ENCODE data around the gene CHMP4B. TPM values are rescaled to one million over a fixed set of nuclear protein-coding genes. Genes with fewer than 3 reads are reported as not detected.

CHMP4B gene
- total RNA-seq, 4 donors from 2014 or later = 93.4 to 118 (median 112) TPM

- no peaks in the 10 kb centered on the region for H3K4me1 ChIP-seq
- H3K9me3 ChIP-seq = peaks cover 0 to 17% (median 3%) of the 10 kb centered on the region in 3 donors
- no peak overlapping the region for H3K27ac ChIP-seq
- H3K4me3 ChIP-seq = no peak overlapping the region
- no peak for TF ChIP-seq POLR2A (IDR thresholded peaks at IDR 0.05)
- no peak for TF ChIP-seq POLR2AphosphoS5 (IDR thresholded peaks at IDR 0.05)
- TF ChIP-seq EP300 (IDR thresholded peaks at IDR 0.05) = no peak
- TF ChIP-seq CTCF (IDR thresholded peaks at IDR 0.05) = no peak
- WGBS, 2 donors (ENCODE audit: low coverage in 1 of 2) = 84 to 89% methylated on average over 3 to 4 of the region's 4 CpGs
- no peak for ATAC-seq
- no peaks in the 10 kb centered on the region for H3K36me3 ChIP-seq
- H3K27me3 ChIP-seq = peaks cover 7% of the 10 kb centered on the region
Observed at GRCh38 chr20:33880396-33880795, 69.2 kb downstream of the CHMP4B start.

- WGBS, 2 donors (ENCODE audit: low coverage in 1 of 2) = 33 to 47% methylated on average over 2 of the region's 6 CpGs
- no peak for ATAC-seq
- TF ChIP-seq POLR2A (IDR thresholded peaks at IDR 0.05) = no peak
- TF ChIP-seq POLR2AphosphoS5 (IDR thresholded peaks at IDR 0.05) = no peak
- TF ChIP-seq CTCF (IDR thresholded peaks at IDR 0.05) = no peak
- TF ChIP-seq EP300 (IDR thresholded peaks at IDR 0.05) = no peak
Observed at GRCh38 chr20:33881989-33882388, 70.8 kb downstream of the CHMP4B start.

GRCh38 chr20:33882481-33882880, 71.3 kb downstream of the CHMP4B start:
- WGBS, 2 donors (ENCODE audit: low coverage in 1 of 2) = 80 to 90% methylated on average over 2 to 6 of the region's 10 CpGs
- Histone ChIP-seq H3K4me3 (no peak overlapping the region), H3K4me1 (no peaks in the 10 kb centered on the region), H3K27ac (no peak overlapping the region), H3K36me3 (no peaks in the 10 kb centered on the region), H3K27me3 (peaks cover 7% of the 10 kb centered on the region), H3K9me3 (peaks cover 0 to 17% (median 3%) of the 10 kb centered on the region in 3 donors)
- ATAC-seq = no peak
- TF ChIP-seq POLR2AphosphoS5 (IDR thresholded peaks at IDR 0.05) = no peak
- TF ChIP-seq POLR2A (IDR thresholded peaks at IDR 0.05) = no peak
- TF ChIP-seq CTCF (IDR thresholded peaks at IDR 0.05) = no peak
- TF ChIP-seq EP300 (IDR thresholded peaks at IDR 0.05) = no peak

More at GRCh38 chr20:33881989-33882388, 70.8 kb downstream of the CHMP4B start:
- Histone ChIP-seq H3K36me3 (no peaks in the 10 kb centered on the region), H3K9me3 (peaks cover 0 to 17% (median 3%) of the 10 kb centered on the region in 3 donors), H3K27me3 (peaks cover 7% of the 10 kb centered on the region), H3K27ac (no peak overlapping the region), H3K4me1 (no peaks in the 10 kb centered on the region), H3K4me3 (no peak overlapping the region)

GRCh38 chr20:33883164-33883563, 72.0 kb downstream of the CHMP4B start:
- Histone ChIP-seq H3K27me3 (peaks cover 7% of the 10 kb centered on the region), H3K27ac (no peak overlapping the region), H3K4me3 (no peak overlapping the region), H3K36me3 (no peaks in the 10 kb centered on the region), H3K9me3 (peaks cover 0 to 17% (median 3%) of the 10 kb centered on the region in 3 donors), H3K4me1 (no peaks in the 10 kb centered on the region)
- no peak for ATAC-seq
- TF ChIP-seq EP300 (IDR thresholded peaks at IDR 0.05) (no peak), POLR2A (IDR thresholded peaks at IDR 0.05) (no peak), CTCF (IDR thresholded peaks at IDR 0.05) (no peak), POLR2AphosphoS5 (IDR thresholded peaks at IDR 0.05) (no peak)
- 86 to 97% methylated on average over 3 to 4 of the region's 6 CpGs for WGBS, 2 donors (ENCODE audit: low coverage in 1 of 2)

- TF ChIP-seq CTCF (IDR thresholded peaks at IDR 0.05) (no peak), EP300 (IDR thresholded peaks at IDR 0.05) (no peak), POLR2A (IDR thresholded peaks at IDR 0.05) (no peak), POLR2AphosphoS5 (IDR thresholded peaks at IDR 0.05) (no peak)
- no peaks in the 10 kb centered on the region for H3K4me1 ChIP-seq
- ATAC-seq = no peak
- H3K36me3 ChIP-seq = no peaks in the 10 kb centered on the region
- 79 to 100% methylated on average over 1 to 2 of the region's 2 CpGs for WGBS, 2 donors (ENCODE audit: low coverage in 1 of 2)
- H3K4me3 ChIP-seq = no peak overlapping the region
- H3K27ac ChIP-seq = no peak overlapping the region
- H3K9me3 ChIP-seq = peaks cover 0 to 5% (median 0%) of the 10 kb centered on the region in 3 donors
- H3K27me3 ChIP-seq = peaks cover 7% of the 10 kb centered on the region
Observed at GRCh38 chr20:33884633-33885032, 73.5 kb downstream of the CHMP4B start.
